H1 (cell line): ENCODE measurements around the gene ZDHHC24. TPM values are rescaled to one million over a fixed set of nuclear protein-coding genes. Genes with fewer than 3 reads are reported as not detected.

Experiments
- CTCF ChIA-PET: fragments of 300-600 bp; sonication (Branson Sonifier 250); formaldehyde crosslinking; loops from one replicate; lab custom pipeline; 2021; ENCODE audit not compliant: partially characterized antibody; lab: Charles Lee
- POLR2A ChIA-PET: fragments of 300-600 bp; sonication (Branson Sonifier 250); formaldehyde crosslinking; loops from one replicate; lab custom pipeline; 2021; ENCODE audit warnings: inconsistent platforms; ENCODE audit not compliant: partially characterized antibody; lab: Charles Lee
- DNase-seq, 2 experiments: peaks; one replicate each; pipeline versions ENCODE4 v3.0.0 to v3.0.0-alpha.2; 2010 to 2022; ENCODE audit warnings: low spot score in 2 of 2, low read depth in 1 of 2, mixed read lengths in 1 of 2
- FAIRE-seq: peaks from 2 replicates; lab custom pipeline; 2011; peaks lifted over from hg19 to GRCh38; lab: Jason Lieb, UNC
- H2AFZ ChIP-seq: 2 replicates; pipeline ENCODE4 v1.8.1; 2012; ENCODE audit warnings: low read length, inconsistent platforms
- H2AK5ac ChIP-seq: 2 replicates; pipeline ENCODE4 v1.6.1; 2013; ENCODE audit warnings: low read depth, low read length
- H2BK120ac ChIP-seq: replicated peaks from 2 replicates; pipeline ENCODE3; 2013; ENCODE audit warnings: low read depth, low read length, inconsistent platforms
- H2BK12ac ChIP-seq: 2 replicates; pipeline ENCODE4 v1.6.1; 2013; ENCODE audit warnings: low read depth, low read length
- H2BK15ac ChIP-seq: 2 replicates; pipeline ENCODE4 v1.6.1; 2013; ENCODE audit warnings: low read length
- H2BK20ac ChIP-seq: 2 replicates; pipeline ENCODE4 v1.6.1; 2013; ENCODE audit warnings: low read length
- H2BK5ac ChIP-seq: 2 replicates; pipeline ENCODE4 v1.6.1; 2013; ENCODE audit warnings: low read depth, low read length
- H3K14ac ChIP-seq: 2 replicates; pipeline ENCODE4 v1.6.1; 2013; ENCODE audit warnings: inconsistent platforms; ENCODE audit not compliant: insufficient read length
- H3K18ac ChIP-seq: 2 replicates; pipeline ENCODE4 v1.6.1; 2013; ENCODE audit warnings: low read length; ENCODE audit errors: extremely low read depth
- H3K23ac ChIP-seq: 2 replicates; pipeline ENCODE4 v1.6.1; 2013; ENCODE audit warnings: inconsistent platforms; ENCODE audit not compliant: insufficient read length
- H3K23me2 ChIP-seq: 2 replicates; pipeline ENCODE4 v1.6.1; 2013; ENCODE audit warnings: low read depth, low read length
- H3K27ac ChIP-seq: 2 replicates; pipeline ENCODE4 v1.6.1; 2011; ENCODE audit warnings: low read depth, low read length, inconsistent platforms
- H3K27me3 ChIP-seq, 4 experiments: replicated peaks in 1 of 4; 1 replicate in 1 of 4; 2 replicates in 3 of 4; pipeline versions ENCODE4 v1.6.1 to v1.8.1; 2011 to 2013; ENCODE audit warnings: low read length in 3 of 4, mild to moderate bottlenecking in 3 of 4, inconsistent platforms in 2 of 4, mixed read lengths in 2 of 4, moderate library complexity in 1 of 4; ENCODE audit not compliant: control insufficient read depth in 3 of 4, insufficient read depth in 3 of 4; ENCODE audit errors: extremely low read depth in 1 of 4
- H3K36me3 ChIP-seq, 4 experiments: 2 replicates each; pipeline versions ENCODE4 v1.6.1 to v1.8.1; 2011 to 2013; ENCODE audit warnings: mild to moderate bottlenecking in 4 of 4, low read length in 3 of 4, moderate library complexity in 2 of 4, control low read depth in 1 of 4, inconsistent platforms in 1 of 4; ENCODE audit not compliant: insufficient read depth in 4 of 4, control insufficient read depth in 2 of 4
- H3K4ac ChIP-seq: replicated peaks from 2 replicates; pipeline ENCODE3; 2013; ENCODE audit warnings: low read length, low read depth, mixed read lengths, inconsistent platforms; ENCODE audit not compliant: insufficient read length
- H3K4me1 ChIP-seq, 4 experiments: replicated peaks in 1 of 4; 1 replicate in 1 of 4; 2 replicates in 3 of 4; pipeline versions ENCODE4 v1.6.1 to v1.8.1; 2011 to 2013; ENCODE audit warnings: low read length in 3 of 4, inconsistent platforms in 2 of 4, mixed read lengths in 1 of 4; ENCODE audit not compliant: insufficient read depth in 4 of 4, control insufficient read depth in 3 of 4
- H3K4me2 ChIP-seq, 2 experiments: 2 replicates each; pipeline versions ENCODE4 v1.6.1 to v1.8.1; 2011 to 2013; ENCODE audit warnings: low read depth in 2 of 2, low read length in 2 of 2, control low read depth in 1 of 2, inconsistent platforms in 1 of 2, mild to moderate bottlenecking in 1 of 2; ENCODE audit not compliant: insufficient read depth in 1 of 2
- H3K4me3 ChIP-seq, 4 experiments: fragments of 200-600, 300-600 bp in 1 of 4; sonication (generic), shearing (Covaris generic), sonication (Bioruptor Twin) in 1 of 4; 2 replicates each; pipeline versions ENCODE4 v1.5.1 to v1.8.1; 2011 to 2016; ENCODE audit warnings: low read length in 4 of 4, low read depth in 3 of 4, control low read depth in 2 of 4, inconsistent platforms in 2 of 4, mild to moderate bottlenecking in 2 of 4, mixed read lengths in 1 of 4, moderate library complexity in 1 of 4; ENCODE audit not compliant: insufficient read depth in 2 of 4; ENCODE audit errors: extremely low read depth in 1 of 4
- H3K56ac ChIP-seq: replicated peaks from 2 replicates; pipeline ENCODE3; 2013; ENCODE audit warnings: low read depth, mild to moderate bottlenecking, mixed read lengths, low read length, inconsistent platforms; ENCODE audit not compliant: insufficient read length
- H3K79me1 ChIP-seq: 2 replicates; pipeline ENCODE4 v1.6.1; 2013; ENCODE audit warnings: low read depth, low read length, control low read depth
- H3K79me2 ChIP-seq, 2 experiments: 2 replicates each; pipeline versions ENCODE4 v1.6.1 to v1.8.1; 2012 to 2013; ENCODE audit warnings: low read length in 2 of 2, mild to moderate bottlenecking in 2 of 2, inconsistent platforms in 1 of 2; ENCODE audit not compliant: insufficient read depth in 2 of 2, control insufficient read depth in 1 of 2
- H3K9ac ChIP-seq, 4 experiments: replicated peaks in 1 of 4; 1 replicate in 1 of 4; 2 replicates in 3 of 4; pipeline versions ENCODE4 v1.6.1 to v1.8.1; 2011 to 2013; ENCODE audit warnings: low read depth in 3 of 4, low read length in 3 of 4, control low read depth in 2 of 4, mild to moderate bottlenecking in 2 of 4, moderate library complexity in 2 of 4, inconsistent platforms in 1 of 4; ENCODE audit errors: extremely low read depth in 1 of 4
- H3K9me3 ChIP-seq, 2 experiments: 2 replicates each; pipeline versions ENCODE4 v1.6.1 to v1.8.1; 2012 to 2013; ENCODE audit warnings: mild to moderate bottlenecking in 2 of 2, moderate library complexity in 2 of 2, control low read depth in 1 of 2, inconsistent platforms in 1 of 2, low read depth in 1 of 2, low read length in 1 of 2, mixed read lengths in 1 of 2; ENCODE audit not compliant: insufficient read depth in 2 of 2
- H4K20me1 ChIP-seq, 2 experiments: replicated peaks in 1 of 2; 2 replicates each; pipeline versions ENCODE3 to v1.8.1; 2011 to 2013; ENCODE audit warnings: inconsistent platforms in 2 of 2, low read length in 2 of 2, mild to moderate bottlenecking in 1 of 2; ENCODE audit not compliant: insufficient read depth in 2 of 2, control insufficient read depth in 1 of 2
- H4K5ac ChIP-seq: 2 replicates; pipeline ENCODE4 v1.6.1; 2013; ENCODE audit warnings: low read length, low read depth, mixed read lengths, inconsistent platforms; ENCODE audit not compliant: insufficient read length
- H4K8ac ChIP-seq: 2 replicates; pipeline ENCODE4 v1.8.0; 2013; ENCODE audit warnings: mild to moderate bottlenecking, moderate library complexity, low read length, inconsistent platforms; ENCODE audit not compliant: insufficient read depth; ENCODE audit errors: extremely low read depth
- H4K91ac ChIP-seq: replicated peaks from 2 replicates; pipeline ENCODE3; 2013; ENCODE audit warnings: low read length, mixed read lengths, inconsistent platforms; ENCODE audit not compliant: insufficient read length
- ATF2 ChIP-seq: IDR thresholded peaks from 2 replicates; pipeline ENCODE4 v1.6.1; 2012; ENCODE audit warnings: low read length, inconsistent platforms
- BACH1 ChIP-seq: IDR thresholded peaks from 2 replicates; pipeline ENCODE4 v1.6.1; 2012; ENCODE audit warnings: low read length, improper control_type of control experiment
- CBX5 ChIP-seq: fragments of 300-800, 300-1000 bp; sonication (generic); IDR thresholded peaks from 2 replicates; pipeline ENCODE4 v1.7.1; 2016; ENCODE audit warnings: antibody characterized with exemption, low read length, low read depth
- CHD1 ChIP-seq: IDR thresholded peaks from 2 replicates; pipeline ENCODE4 v1.6.1; 2012; ENCODE audit warnings: low read depth, low read length, improper control_type of control experiment
- JUND ChIP-seq: IDR thresholded peaks from 2 replicates; pipeline ENCODE4 v1.6.1; 2011; ENCODE audit warnings: mild to moderate bottlenecking, improper control_type of control experiment, low read length
- KDM5A ChIP-seq: fragments of 200-600 bp; IDR thresholded peaks from 2 replicates; pipeline ENCODE4 v1.7.1; 2012; ENCODE audit warnings: mild to moderate bottlenecking, low read length, inconsistent platforms, mixed read lengths
- NRF1 ChIP-seq: IDR thresholded peaks from 2 replicates; pipeline ENCODE4 v1.6.1; 2011; ENCODE audit warnings: mild to moderate bottlenecking, low read depth, low read length, improper control_type of control experiment
- POLR2AphosphoS5 ChIP-seq: IDR thresholded peaks from 2 replicates; pipeline ENCODE4 v1.6.1; 2011; ENCODE audit warnings: low read depth, low read length
- RBBP5 ChIP-seq: IDR thresholded peaks from 2 replicates; pipeline ENCODE4 v1.7.1; 2012; ENCODE audit warnings: low read depth, mild to moderate bottlenecking, inconsistent platforms, low read length, moderate library complexity, borderline replicate concordance
- RXRA ChIP-seq: IDR thresholded peaks from 2 replicates; pipeline ENCODE4 v1.6.1; 2011; ENCODE audit warnings: low read depth, mild to moderate bottlenecking, low read length, moderate library complexity; ENCODE audit not compliant: insufficient read depth
- SAP30 ChIP-seq: fragments of 300-600 bp; sonication (generic); IDR thresholded peaks from 2 replicates; pipeline ENCODE4 v1.7.1; 2012; ENCODE audit warnings: low read length, moderate library complexity, mild to moderate bottlenecking, inconsistent platforms; ENCODE audit not compliant: insufficient read depth, insufficient replicate concordance
- SP1 ChIP-seq: IDR thresholded peaks from 2 replicates; pipeline ENCODE4 v1.6.1; 2011; ENCODE audit warnings: low read depth, low read length
- YY1 ChIP-seq: IDR thresholded peaks from 2 replicates; pipeline ENCODE4 v1.6.1; 2011; ENCODE audit warnings: low read depth, mild to moderate bottlenecking, low read length
- WGBS, 2 experiments: shearing (Covaris generic) in 1 of 2; methylation state at CpG; one replicate each; pipeline versions ENCODE4 v1.1.6 to v1.1.7; 2013 to 2015; ENCODE audit warnings: low lambda C conversion rate in 2 of 2, mixed read lengths in 2 of 2, inconsistent platforms in 1 of 2, low coverage in 1 of 2, missing lambda C conversion rate in 1 of 2; ENCODE audit not compliant: insufficient replicate concordance in 2 of 2, insufficient coverage in 1 of 2, insufficient read length in 1 of 2; ENCODE audit errors: extremely low coverage in 1 of 2, missing lambda C conversion rate in 1 of 2; 5-methylcytosine and 5-hydroxymethylcytosine counted together
- polyA plus RNA-seq, 7 experiments: library from polyadenylated mRNA; depleted of rRNA in 3 of 7; stranded (reverse) in 5 of 7; unstranded in 2 of 7; fragments of >200 nt in 5 of 7; fragments of 200-250 nt in 2 of 7; gene quantifications; 1 replicate in 5 of 7; 2 replicates in 1 of 7; 4 replicates in 1 of 7; pipeline versions ENCODE4 v1.2.1 to v1.2.3, GENCODE V29; 2011 to 2013; ENCODE audit warnings: missing spikeins in 2 of 7, mixed read lengths in 2 of 7
- total RNA-seq: library from RNA; stranded (reverse); fragmentation: NEBNext Ultra II Directional; extraction: Animal tissue kit (Norgen Biotek cat#: 25700); gene quantifications from 2 replicates; pipeline ENCODE4 v1.2.1, GENCODE V29; 2021

Gene ZDHHC24
- total and polyA plus RNA-seq, 2 of the 8 experiments (the other 6 are each of a cell fraction or from before 2014, with no cell fraction given): 8.4 to 9.7 TPM

- FAIRE-seq: no peak
- no peaks in the 10 kb centered on the region for H3K23me2 ChIP-seq
- no peak overlapping the region for H2BK120ac ChIP-seq
- H4K8ac ChIP-seq: no peak overlapping the region
- H2AFZ ChIP-seq: no peak overlapping the region
- H3K27me3 ChIP-seq: no peaks in the 10 kb centered on the region
- no peak overlapping the region for H3K9ac ChIP-seq
- peaks cover 0 to 2% of the 10 kb centered on the region in 2 experiments for H4K20me1 ChIP-seq
- no peak overlapping the region for H4K91ac ChIP-seq
- peaks cover 0 to 2% (median 0%) of the 10 kb centered on the region in 4 experiments; a peak in 1 of 7 replicates for H3K4me1 ChIP-seq
- no peaks in the 10 kb centered on the region for H3K79me1 ChIP-seq
- H3K27ac ChIP-seq: no peak overlapping the region
- H3K4ac ChIP-seq: no peak overlapping the region
- no peak overlapping the region for H2BK15ac ChIP-seq
- 93% methylated on average over 2 of the region's 2 CpGs; no CpG with 5 or more reads in 1 of the 2 experiments for WGBS, 2 experiments
- no peak overlapping the region for H3K4me2 ChIP-seq
- H3K23ac ChIP-seq: no peak overlapping the region
- no peak overlapping the region for H4K5ac ChIP-seq
- ChIA-PET CTCF (interaction anchor here (0.6 to 3.5 kb wide), 10 partner anchors 11 to 166 kb away, joined by 3 to 12 read pairs (median 3); partner anchors contain the start of genes ACTN3, RBM4B and ZDHHC24), POLR2A (interaction anchor here (1.0 to 7.4 kb wide), 10 partner anchors 8 to 93 kb away, joined by 3 to 54 read pairs (median 4); partner anchors contain the start of genes ACTN3, DPP3, RBM14 and ZDHHC24)
- H2AK5ac ChIP-seq: no peak overlapping the region
- peaks cover 16 to 48% (median 41%) of the 10 kb centered on the region in 4 experiments for H3K36me3 ChIP-seq
- no peaks in the 10 kb centered on the region for H3K79me2 ChIP-seq
- no peak overlapping the region for H2BK12ac ChIP-seq
- no peak overlapping the region for H3K56ac ChIP-seq
- DNase-seq: no peak
- no peak overlapping the region for H2BK20ac ChIP-seq
- H2BK5ac ChIP-seq: no peak overlapping the region
- no peak overlapping the region for H3K18ac ChIP-seq
- no peaks in the 10 kb centered on the region for H3K9me3 ChIP-seq
- H3K4me3 ChIP-seq: no peak overlapping the region
- H3K14ac ChIP-seq: no peak overlapping the region
- TF ChIP-seq SAP30: no peak
- TF ChIP-seq CBX5: no peak
- TF ChIP-seq YY1: no peak
- no peak for TF ChIP-seq RXRA
- no peak for TF ChIP-seq SP1
- no peak for TF ChIP-seq CHD1
- no peak for TF ChIP-seq RBBP5
- no peak for TF ChIP-seq JUND
- no peak for TF ChIP-seq KDM5A
- TF ChIP-seq NRF1: no peak
- no peak for TF ChIP-seq ATF2
- no peak for TF ChIP-seq POLR2AphosphoS5
- TF ChIP-seq BACH1: no peak
These were observed 16.4 kb upstream of the ZDHHC24 start for GRCh38 chr11:66562275-66562674.
